HG03060 (cell line): Measurements from ENCODE around the gene PDCD5.
A peak's percentile ranks its signal among the peaks of the same experiment; 100 is the strongest.
"Not testable (repeated sequence)": the region's sequence is repeated elsewhere in the genome, so short reads cannot be mapped to it uniquely, and the experiment has no call there.

ENCODE experiments used
- ATAC-seq: cut with Tn5 transposase; IDR thresholded peaks from one replicate; pipeline ENCODE4 v1.9.1; 2021; ENCODE audit warnings: low read depth, moderate number of reproducible peaks; ENCODE audit not compliant: unreplicated experiment

PDCD5 gene

GRCh38 chr19:32580901-32581704 is at the start of gene PDCD5:
Gene PDCD5 (plus strand): TSS chr19:32581190. CDS start chr19:32581262, 72 bp downstream.
- peak; percentile 59 for ATAC-seq

GRCh38 chr19:32532233-32532632 is 48.8 kb upstream of the PDCD5 start:
- ATAC-seq = no peak

- no peak for ATAC-seq
Observed at GRCh38 chr19:32537580-32537979, 43.4 kb upstream of the PDCD5 start.

- ATAC-seq = no peak
Observed at GRCh38 chr19:32539240-32539916, 41.6 kb upstream of the PDCD5 start.

GRCh38 chr19:32540621-32541020 is 40.4 kb upstream of the PDCD5 start:
- no peak for ATAC-seq

GRCh38 chr19:32541376-32541775 is 39.6 kb upstream of the PDCD5 start:
- not testable (repeated sequence) for ATAC-seq

GRCh38 chr19:32542477-32543108 is 38.4 kb upstream of the PDCD5 start:
- ATAC-seq = no peak

GRCh38 chr19:32543115-32543900 is 37.7 kb upstream of the PDCD5 start:
- no peak for ATAC-seq

GRCh38 chr19:32544917-32545316 is 36.1 kb upstream of the PDCD5 start:
- no peak for ATAC-seq

- ATAC-seq = no peak
Observed at GRCh38 chr19:32550666-32551065, 30.3 kb upstream of the PDCD5 start.

GRCh38 chr19:32555786-32556185 is 25.2 kb upstream of the PDCD5 start:
- ATAC-seq = no peak

GRCh38 chr19:32558607-32559228 is 22.3 kb upstream of the PDCD5 start:
- ATAC-seq = no peak

GRCh38 chr19:32563761-32564160 is 17.2 kb upstream of the PDCD5 start:
- ATAC-seq = no peak

GRCh38 chr19:32566246-32566830 is 14.7 kb upstream of the PDCD5 start:
- no peak for ATAC-seq

GRCh38 chr19:32567486-32567885 is 13.5 kb upstream of the PDCD5 start:
- ATAC-seq = no peak

GRCh38 chr19:32570081-32570785 is 10.8 kb upstream of the PDCD5 start:
- ATAC-seq = no peak

- not testable (repeated sequence) for ATAC-seq
Observed at GRCh38 chr19:32571471-32572075, 9.4 kb upstream of the PDCD5 start.

- ATAC-seq = not testable (repeated sequence)
Observed at GRCh38 chr19:32572700-32573491, 8.1 kb upstream of the PDCD5 start.
